ENCODE measurements around the gene DLX1.

DNA sequence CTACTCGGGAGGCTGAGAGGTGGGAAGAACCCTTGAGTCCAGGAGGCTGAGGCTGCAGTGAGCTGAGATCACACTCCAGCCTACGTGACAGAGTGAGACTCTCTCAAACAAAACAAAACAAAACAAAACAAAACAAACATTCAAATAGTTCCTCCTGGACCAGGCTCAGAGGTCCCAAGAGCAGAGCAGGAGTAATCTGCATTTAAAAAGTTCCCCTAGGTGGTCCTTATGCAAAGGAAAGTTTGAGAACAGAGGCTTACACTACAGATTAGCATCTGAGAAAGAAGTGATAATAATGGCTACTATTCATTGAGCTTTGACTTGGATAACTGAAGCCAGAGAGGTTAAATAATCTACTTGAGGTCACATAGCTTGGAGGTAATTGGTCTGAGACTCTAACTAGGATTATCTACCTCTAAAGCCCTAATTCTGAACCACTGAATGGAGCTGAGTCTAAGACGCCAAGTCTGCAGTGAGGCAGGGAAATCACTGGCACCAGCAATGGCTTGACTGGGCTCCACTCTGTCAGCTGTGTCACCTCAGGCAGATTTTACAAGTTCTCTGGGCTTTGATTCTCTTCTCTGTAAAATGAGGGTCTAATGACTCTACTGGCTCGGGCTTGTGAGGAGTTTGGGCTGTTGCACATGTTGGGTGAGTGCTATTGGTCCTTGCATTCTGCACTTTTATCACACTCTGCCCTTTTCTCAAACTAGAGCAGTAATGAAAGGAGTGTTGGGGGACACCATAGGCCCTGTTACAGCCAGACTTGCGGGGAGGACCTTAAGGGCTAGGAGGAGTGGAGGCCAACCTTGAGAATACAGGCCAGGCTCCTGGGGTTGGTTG is 46.6 kb downstream of the DLX1 start:
- no peak for TF ChIP-seq ZBTB33 (IDR thresholded peaks at IDR 0.05)
- TF ChIP-seq, protein P1, sequence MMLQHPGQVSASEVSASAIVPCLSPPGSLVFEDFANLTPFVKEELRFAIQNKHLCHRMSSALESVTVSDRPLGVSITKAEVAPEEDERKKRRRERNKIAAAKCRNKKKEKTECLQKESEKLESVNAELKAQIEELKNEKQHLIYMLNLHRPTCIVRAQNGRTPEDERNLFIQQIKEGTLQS (IDR thresholded peaks at IDR 0.05): no peak
- no peak for TF ChIP-seq REST (IDR thresholded peaks at IDR 0.05)
- no peak for TF ChIP-seq TAF1 (conservative IDR thresholded peaks at IDR 0.05)
- no peak for TF ChIP-seq HNF4G (IDR thresholded peaks at IDR 0.05)
